ENCODE measurements around the gene SUMF2.
"Not testable (repeated sequence)": the region's sequence is repeated elsewhere in the genome, so short reads cannot be mapped to it uniquely, and the experiment has no call there.

SUMF2 gene

DNA sequence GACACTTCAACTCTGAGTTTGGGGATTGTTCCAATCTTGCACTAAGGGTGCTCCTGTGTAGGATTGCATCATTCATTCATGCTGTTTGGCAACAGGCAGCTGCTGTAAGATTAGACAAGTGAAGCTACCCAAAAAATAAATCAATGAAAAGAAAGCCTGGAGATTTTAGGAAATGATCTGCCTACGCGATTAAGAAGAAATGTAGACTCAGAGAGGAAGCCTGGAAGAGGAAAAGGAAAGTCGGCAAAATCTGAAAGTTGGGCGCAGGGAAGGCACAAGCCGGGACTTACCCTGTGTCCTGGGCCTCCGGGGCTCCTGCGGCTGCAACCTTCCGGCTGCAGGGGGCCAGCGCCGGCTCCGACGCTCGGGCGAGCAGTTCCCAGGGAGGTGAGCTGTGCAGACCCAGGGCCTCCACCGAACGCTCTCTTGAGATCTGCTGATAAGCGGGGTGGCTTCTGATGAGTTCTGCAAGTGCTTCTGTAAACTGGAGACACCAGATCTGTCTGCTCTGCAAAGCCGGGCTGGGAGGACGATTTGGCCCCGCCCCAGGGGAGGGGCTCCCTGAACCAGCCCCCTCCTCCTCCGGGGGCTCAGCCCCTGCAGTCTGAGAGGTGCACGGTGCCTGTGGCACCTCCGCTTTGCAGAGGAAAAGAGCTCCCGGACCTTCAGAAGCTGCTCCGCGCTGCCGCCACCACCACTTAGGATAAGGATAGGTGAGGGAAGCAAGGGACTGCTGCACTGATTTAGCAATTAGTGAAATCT lies 30.2 kb upstream of the SUMF2 start:
- TF ChIP-seq CTCF (IDR thresholded peaks at IDR 0.05; ENCODE audit: control insufficient read depth, extremely low read depth, insufficient read depth), result no peak
- peak overlapping the region; percentile 78 for H3K4me3 ChIP-seq (ENCODE audit: low read depth, low read length)

GRCh38 chr7:56040730-56041129 lies 23.4 kb upstream of the SUMF2 start:
- H3K4me3 ChIP-seq (ENCODE audit: low read depth, low read length), result no peak overlapping the region
- TF ChIP-seq CTCF (IDR thresholded peaks at IDR 0.05; ENCODE audit: control insufficient read depth, extremely low read depth, insufficient read depth), result no peak
- no peak for DNase-seq (ENCODE audit: low read depth)

More for the DNA sequence above, 30.2 kb upstream of the SUMF2 start:
- DNase-seq (ENCODE audit: low read depth), result peak; percentile 72

DNA sequence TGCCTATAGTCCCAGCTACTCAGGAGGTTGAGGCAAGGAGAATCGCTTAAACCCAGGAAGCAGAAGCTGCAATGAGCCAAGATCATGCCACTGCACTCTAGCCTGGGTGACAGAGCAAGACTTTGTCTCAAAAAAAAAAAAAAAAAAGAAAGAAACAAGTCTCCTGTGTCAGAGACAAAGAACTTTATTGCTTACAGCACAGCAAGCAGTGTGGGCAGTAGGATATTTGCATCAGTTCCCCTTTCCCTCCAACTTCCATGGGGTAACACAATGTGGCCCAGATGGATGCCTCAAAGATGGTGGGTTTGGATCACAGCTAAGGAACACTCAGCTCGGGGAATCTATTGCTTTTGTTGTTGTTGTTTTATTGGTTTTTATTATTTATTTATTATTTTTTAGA lies 18.3 kb upstream of the SUMF2 start:
- not testable (repeated sequence) for DNase-seq (ENCODE audit: low read depth); H3K4me3 ChIP-seq (ENCODE audit: low read depth, low read length)

DNA sequence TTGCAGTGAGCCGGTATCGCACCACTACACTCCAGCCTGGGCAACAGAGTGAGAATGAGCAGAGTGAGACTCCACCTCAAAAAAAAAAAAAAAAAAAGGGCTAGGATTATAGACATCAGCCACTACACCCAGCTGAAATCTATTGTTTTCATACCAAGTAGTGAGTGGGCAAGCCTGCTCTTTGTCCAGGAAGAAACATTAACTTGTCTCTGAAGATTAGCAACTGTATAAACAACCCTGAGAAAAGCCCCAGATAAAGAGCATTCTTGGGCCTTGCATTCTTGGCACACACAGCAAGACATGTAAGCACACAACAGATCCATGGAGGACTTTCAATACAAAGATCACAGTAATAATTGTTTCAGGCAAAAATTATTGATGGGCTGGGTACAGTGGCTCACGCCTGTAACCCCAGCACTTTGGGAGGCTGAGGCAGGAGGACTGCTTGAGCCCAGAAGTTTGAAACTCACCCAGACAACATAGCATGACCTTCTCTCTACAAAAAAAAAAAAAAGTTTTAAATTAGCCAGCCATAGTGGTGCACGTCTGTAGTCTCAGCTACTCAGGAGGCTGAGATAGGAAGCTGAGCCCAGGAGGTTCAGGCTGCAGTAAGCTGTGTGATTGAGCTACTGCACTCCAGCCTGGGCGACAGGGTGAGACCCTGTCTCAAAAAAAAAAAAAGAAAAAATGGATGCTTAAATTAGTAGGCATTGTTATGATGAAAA lies 17.2 kb upstream of the SUMF2 start:
- no peak for TF ChIP-seq CTCF (IDR thresholded peaks at IDR 0.05; ENCODE audit: control insufficient read depth, extremely low read depth, insufficient read depth)
- no peak overlapping the region for H3K4me3 ChIP-seq (ENCODE audit: low read depth, low read length)
- no peak for DNase-seq (ENCODE audit: low read depth)

- DNase-seq (ENCODE audit: low read depth); H3K4me3 ChIP-seq (ENCODE audit: low read depth, low read length): not testable (repeated sequence)
Observed at GRCh38 chr7:56047446-56048116, 16.5 kb upstream of the SUMF2 start.

DNA sequence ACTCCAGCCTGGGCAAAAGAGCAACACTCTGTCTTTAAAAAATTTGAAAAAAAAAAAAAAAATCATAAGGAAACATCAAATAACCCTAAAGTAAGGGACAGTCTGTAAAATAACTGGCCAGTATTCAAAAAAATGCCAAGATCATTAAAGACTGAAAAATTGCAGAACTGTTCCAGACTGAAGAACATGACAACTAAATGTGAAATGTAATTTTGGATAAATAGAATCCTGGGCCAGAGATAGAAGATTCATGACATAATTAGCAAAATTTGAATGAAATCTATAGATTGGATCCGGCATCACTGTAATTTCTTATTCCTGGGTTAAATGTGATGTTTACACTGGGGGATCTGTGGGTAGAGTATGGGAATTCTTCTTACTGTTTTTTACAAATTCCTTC lies 15.8 kb upstream of the SUMF2 start:
- TF ChIP-seq CTCF (IDR thresholded peaks at IDR 0.05; ENCODE audit: control insufficient read depth, extremely low read depth, insufficient read depth), result no peak
- DNase-seq (ENCODE audit: low read depth), result no peak
- no peak overlapping the region for H3K4me3 ChIP-seq (ENCODE audit: low read depth, low read length)

DNA sequence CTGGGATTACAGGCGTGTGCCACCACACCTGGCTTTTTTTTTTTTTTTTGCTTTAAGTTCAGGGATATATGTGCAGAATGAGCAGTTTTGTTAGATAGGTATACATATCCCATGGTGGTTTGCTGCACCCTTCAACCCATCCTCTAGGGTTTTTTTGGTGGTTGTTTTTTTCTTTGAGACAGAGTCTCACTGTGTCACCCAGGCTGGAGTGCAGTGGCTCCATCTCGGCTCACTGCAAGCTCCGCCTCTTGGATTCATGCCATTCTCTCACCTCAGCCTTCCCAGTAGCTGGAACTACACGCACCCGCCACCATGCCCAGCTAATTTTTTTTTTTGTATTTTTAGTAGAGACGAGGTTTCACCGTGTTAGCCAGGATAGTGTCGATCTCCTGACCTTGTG lies 15.3 kb upstream of the SUMF2 start:
- H3K4me3 ChIP-seq (ENCODE audit: low read depth, low read length); DNase-seq (ENCODE audit: low read depth): not testable (repeated sequence)

DNA sequence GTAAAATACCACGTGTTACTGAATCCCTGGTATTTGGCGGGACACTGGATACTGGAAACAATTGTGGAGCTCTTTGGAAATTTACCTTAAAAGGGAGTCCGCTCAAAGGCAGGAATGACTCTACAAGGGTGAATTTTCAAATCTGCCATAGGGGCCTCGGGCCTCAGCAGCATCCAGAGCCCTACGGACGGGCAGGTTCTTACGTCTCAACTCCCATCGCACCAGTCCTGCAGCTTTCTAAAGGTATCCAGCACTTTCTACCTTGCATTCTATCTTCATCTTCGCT lies 13.1 kb upstream of the SUMF2 start:
- no peak for DNase-seq (ENCODE audit: low read depth)
- TF ChIP-seq CTCF (IDR thresholded peaks at IDR 0.05; ENCODE audit: control insufficient read depth, extremely low read depth, insufficient read depth), result no peak
- peak overlapping the region; percentile 98 for H3K4me3 ChIP-seq (ENCODE audit: low read depth, low read length)
